Embryonic facial prominence (tissue), 1 donor: ENCODE results near the gene THRB.

Source experiments
- DNase-seq: peaks from one replicate; pipeline ENCODE4 v3.0.0-alpha.2; 2016; ENCODE audit errors: extremely low spot score

THRB gene

DNA sequence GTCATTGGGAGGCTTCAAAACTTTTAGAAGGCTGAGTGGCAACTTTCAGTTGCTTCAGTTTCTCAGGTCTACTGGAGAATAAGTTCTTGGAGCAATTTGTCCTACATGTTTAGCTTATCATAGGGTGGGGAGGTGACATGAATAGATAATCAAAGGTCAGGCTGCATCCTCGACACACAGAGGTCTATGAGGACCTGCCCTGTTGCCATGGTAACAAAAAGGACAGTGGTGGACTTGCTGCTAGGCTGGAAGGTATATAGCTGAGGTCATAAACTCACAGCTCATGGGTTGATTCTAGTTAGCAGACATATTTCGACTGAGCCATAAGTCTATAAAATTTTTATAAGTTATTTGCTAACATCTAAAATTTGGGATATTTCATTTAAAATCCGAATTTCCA is 267.0 kb downstream of the THRB start:
- no peak for DNase-seq

GRCh38 chr3:24226397-24226796 is 268.3 kb downstream of the THRB start:
- no peak for DNase-seq

GRCh38 chr3:24225385-24225950 is 269.2 kb downstream of the THRB start:
- no peak for DNase-seq

- no peak for DNase-seq
Measured at GRCh38 chr3:24224666-24225384, 269.8 kb downstream of the THRB start.

GRCh38 chr3:24222165-24222805 is 272.4 kb downstream of the THRB start:
- DNase-seq: no peak

- DNase-seq: no peak
Measured at GRCh38 chr3:24220859-24221657, 273.6 kb downstream of the THRB start.

- no peak for DNase-seq
Measured at GRCh38 chr3:24215502-24215901, 279.1 kb downstream of the THRB start.

GRCh38 chr3:24211381-24211780 is 283.3 kb downstream of the THRB start:
- DNase-seq: no peak

- no peak for DNase-seq
Measured at GRCh38 chr3:24202071-24202470, 292.6 kb downstream of the THRB start.

GRCh38 chr3:24201301-24201700 is 293.3 kb downstream of the THRB start:
- no peak for DNase-seq

DNA sequence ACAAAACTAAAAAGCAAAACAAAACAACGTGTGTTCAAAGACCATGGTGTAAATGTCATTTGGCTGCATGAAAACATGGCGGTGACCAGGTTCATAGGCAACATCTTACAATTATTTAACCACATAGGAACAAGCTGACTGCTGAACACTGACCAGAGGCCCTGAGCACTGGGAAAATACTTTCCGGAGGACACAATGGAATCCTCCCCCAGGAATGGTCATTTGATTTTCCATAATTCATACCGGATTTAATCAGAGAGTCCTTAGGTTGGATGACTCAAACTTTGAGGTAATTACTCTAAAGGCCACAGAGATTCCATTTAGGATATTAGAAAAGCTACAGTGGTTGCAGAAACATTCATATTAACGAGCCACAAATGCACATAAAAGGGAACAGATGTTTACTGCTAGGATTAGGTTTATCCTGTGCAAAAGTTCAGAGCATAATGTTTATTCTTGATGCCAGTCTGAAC is 294.8 kb downstream of the THRB start:
- no peak for DNase-seq

- DNase-seq: no peak
Measured at GRCh38 chr3:24199300-24199699, 295.4 kb downstream of the THRB start.

- no peak for DNase-seq
Measured at GRCh38 chr3:24198728-24199127, 295.9 kb downstream of the THRB start.

GRCh38 chr3:24197809-24198208 is 296.8 kb downstream of the THRB start:
- no peak for DNase-seq

DNA sequence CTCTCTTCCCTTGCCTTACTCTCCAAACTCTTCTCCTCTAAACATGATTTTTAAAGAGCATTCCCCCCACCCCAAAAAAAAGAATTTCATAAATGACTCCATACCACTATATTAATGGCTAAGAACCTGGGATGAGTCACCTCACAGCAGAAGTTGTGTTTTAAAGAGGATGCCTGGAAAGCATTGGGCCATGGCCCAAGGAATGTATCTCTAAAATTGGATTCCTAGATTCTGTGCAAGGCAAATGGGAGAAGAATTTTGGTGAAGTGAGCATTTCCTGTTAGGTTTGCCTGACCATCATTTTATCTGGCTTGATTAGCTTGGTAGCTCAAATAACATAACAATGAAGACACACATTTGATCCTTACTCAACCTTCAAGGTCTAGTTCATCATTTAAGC is 298.1 kb downstream of the THRB start:
- DNase-seq: no peak

DNA sequence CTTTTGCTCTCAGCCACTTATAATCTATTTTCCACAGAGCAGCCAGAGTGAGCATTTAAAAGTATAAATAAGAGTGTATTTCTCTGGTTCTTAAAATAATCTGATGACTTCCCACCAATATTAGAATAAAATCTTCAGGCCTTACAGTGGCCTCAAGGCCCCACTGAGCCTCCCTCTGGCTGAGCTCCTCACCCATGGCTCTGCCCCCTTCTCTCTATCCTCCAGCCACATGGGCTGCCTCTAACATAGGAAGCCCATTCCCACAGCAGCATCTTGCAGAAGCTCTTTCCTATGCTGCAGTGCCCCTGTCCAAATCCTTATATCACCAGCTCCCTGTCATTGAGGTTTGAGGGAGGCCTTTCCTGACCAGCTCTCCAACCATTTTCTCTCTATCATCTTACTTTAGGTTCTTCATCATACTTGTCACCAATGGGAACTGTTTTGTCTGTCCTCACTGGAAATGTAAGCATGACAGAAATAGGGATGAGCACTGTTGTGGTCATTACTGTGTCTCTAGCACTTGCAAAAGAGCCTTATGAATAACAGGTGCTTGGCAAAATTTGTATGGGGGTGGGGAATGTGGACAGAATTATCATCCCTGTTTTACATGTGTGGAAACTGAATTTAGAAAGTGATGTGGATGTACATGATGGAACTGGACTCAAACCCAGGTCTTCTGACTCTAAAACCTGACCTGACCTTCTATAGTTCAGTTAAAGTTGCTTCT is 299.0 kb downstream of the THRB start:
- no peak for DNase-seq

GRCh38 chr3:24192469-24193056 is 302.1 kb downstream of the THRB start:
- DNase-seq: no peak

GRCh38 chr3:24191801-24192403 is 302.7 kb downstream of the THRB start:
- DNase-seq: no peak

- no peak for DNase-seq
Measured at GRCh38 chr3:24190256-24190655, 304.4 kb downstream of the THRB start.

DNA sequence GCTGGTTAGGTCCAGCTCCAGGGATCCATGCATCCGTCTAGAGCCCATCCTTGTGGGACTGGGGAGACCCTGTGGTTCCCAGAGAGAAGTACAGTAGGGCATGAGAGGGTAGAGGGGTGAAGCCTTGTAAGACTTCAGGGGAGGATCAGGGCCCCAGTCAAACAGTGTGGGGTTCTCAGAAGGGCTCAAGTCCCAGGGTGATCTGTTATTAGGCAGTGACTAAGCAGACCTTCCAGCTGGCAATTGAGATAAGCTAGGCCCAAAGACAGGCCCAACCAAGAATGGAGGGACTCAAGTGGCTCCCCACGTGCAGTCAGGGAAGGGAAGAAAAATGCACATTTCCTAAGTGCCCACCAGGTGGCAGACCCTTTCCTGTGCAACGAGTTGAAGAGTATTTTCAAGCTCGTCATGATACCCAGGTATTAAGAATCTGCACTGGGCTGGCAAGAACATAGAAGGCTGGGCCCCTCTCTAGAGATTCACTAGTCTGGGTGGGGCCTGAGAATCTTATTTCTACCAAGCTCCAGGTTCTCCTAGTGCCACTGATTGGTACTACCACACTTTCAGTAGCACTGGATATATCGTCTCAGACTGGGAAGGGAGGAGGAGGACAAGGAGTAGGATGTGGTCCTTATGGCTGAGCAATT is 308.8 kb downstream of the THRB start:
- DNase-seq: no peak
